SJSA1 (cell line): ENCODE results near the gene NRXN3. TPM values are rescaled to one million over a fixed set of nuclear protein-coding genes. Genes with fewer than 3 reads are reported as not detected.

Experiments
- DNase-seq, 2 experiments: peaks; one replicate each; pipeline ENCODE4 v3.0.0-alpha.2; 2015 to 2020; ENCODE audit warnings: low spot score in 2 of 2, low read depth in 1 of 2
- H3K27ac ChIP-seq: fragments of 250-450 bp; sonication (Bioruptor Pico); 2 replicates; pipeline ENCODE4 v1.5.1; 2020; ENCODE audit warnings: mild to moderate bottlenecking, moderate library complexity
- H3K27me3 ChIP-seq: fragments of 250-450 bp; sonication (Bioruptor Pico); replicated peaks from 2 replicates; pipeline ENCODE4 v1.5.1; 2020; ENCODE audit warnings: mild to moderate bottlenecking, moderate library complexity
- H3K36me3 ChIP-seq: fragments of 250-450 bp; sonication (Bioruptor Pico); 2 replicates; pipeline ENCODE4 v1.5.1; 2020; ENCODE audit warnings: mild to moderate bottlenecking
- H3K4me1 ChIP-seq: fragments of 250-450 bp; sonication (Bioruptor Pico); replicated peaks from 2 replicates; pipeline ENCODE4 v1.6.1; 2021; ENCODE audit warnings: mild to moderate bottlenecking
- H3K4me3 ChIP-seq: fragments of 250-450 bp; sonication (Bioruptor Pico); 2 replicates; pipeline ENCODE4 v1.5.1; 2020; ENCODE audit warnings: mild to moderate bottlenecking
- H3K9me3 ChIP-seq: fragments of 250-450 bp; sonication (Bioruptor Pico); replicated peaks from 2 replicates; pipeline ENCODE4 v1.5.1; 2020; ENCODE audit warnings: mild to moderate bottlenecking
- total RNA-seq: library from RNA; depleted of rRNA; stranded (reverse); fragments of >200 nt; shearing (Covaris generic); gene quantifications from 2 replicates; pipeline ENCODE4 v1.2.3, GENCODE V29; 2014

NRXN3 gene
- total RNA-seq, 1 experiment from 2014 or later = 1.0 TPM

GRCh38 chr14:79641371-79641770 is 1471.2 kb downstream of the NRXN3 start:
- Histone ChIP-seq H3K27me3 (no peaks in the 10 kb centered on the region), H3K4me3 (no peak overlapping the region), H3K36me3 (no peaks in the 10 kb centered on the region), H3K27ac (no peak overlapping the region), H3K9me3 (no peaks in the 10 kb centered on the region), H3K4me1 (no peaks in the 10 kb centered on the region)
- no peak for DNase-seq

DNA sequence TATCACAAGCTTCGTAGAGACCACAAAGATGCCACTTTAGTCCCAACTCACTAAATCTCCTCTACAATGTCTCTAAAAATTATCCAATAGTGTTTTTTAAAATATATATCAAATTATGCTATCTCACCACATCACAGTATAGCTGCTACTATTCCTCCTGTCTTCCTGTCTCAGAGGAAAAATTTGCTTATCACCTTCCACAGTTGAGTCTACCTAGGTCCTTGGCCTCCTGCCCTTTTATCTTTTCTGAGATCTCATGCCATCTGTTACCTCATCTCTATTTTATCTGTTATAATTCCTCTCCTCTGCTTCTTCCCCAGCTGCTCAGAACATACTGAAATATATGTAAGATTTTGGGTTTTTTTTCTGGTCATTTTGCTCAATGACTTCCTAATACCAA is 1473.0 kb downstream of the NRXN3 start:
- no peak overlapping the region for H3K27ac ChIP-seq
- H3K4me1 ChIP-seq = no peaks in the 10 kb centered on the region
- DNase-seq = no peak
- no peak overlapping the region for H3K4me3 ChIP-seq
- no peaks in the 10 kb centered on the region for H3K27me3 ChIP-seq
- no peaks in the 10 kb centered on the region for H3K36me3 ChIP-seq
- no peaks in the 10 kb centered on the region for H3K9me3 ChIP-seq

DNA sequence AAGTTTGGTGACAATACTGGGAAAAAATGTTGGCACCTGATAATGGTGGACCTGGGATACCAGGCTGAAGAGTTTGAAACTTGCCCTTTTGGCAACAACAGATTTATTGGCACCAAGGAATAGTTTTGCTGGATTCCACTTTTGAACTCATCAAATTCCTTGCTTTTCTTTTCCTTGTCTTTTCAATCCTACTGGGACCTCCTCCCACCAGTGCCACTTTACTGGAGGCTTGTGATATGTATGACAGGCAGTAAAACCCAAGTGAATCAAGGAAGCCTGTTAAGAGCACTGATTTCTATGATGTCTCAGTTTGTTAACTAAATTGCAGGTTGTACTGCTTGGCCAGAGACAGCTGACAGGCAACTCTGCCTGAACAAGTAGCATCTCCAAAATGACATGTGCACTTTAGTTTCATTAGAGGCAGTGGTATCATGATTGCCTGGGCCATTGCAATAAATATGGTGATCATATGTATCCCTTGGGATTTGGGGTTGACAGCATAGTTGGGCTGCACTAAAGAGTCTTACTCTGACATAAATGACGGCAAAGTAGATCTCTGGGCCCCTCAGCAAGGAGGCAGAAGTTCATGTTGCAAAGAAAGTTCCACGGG is 1475.7 kb downstream of the NRXN3 start:
- Histone ChIP-seq H3K4me1 (no peaks in the 10 kb centered on the region), H3K36me3 (no peaks in the 10 kb centered on the region), H3K27ac (no peak overlapping the region), H3K4me3 (no peak overlapping the region), H3K27me3 (no peaks in the 10 kb centered on the region), H3K9me3 (no peaks in the 10 kb centered on the region)
- no peak for DNase-seq

DNA sequence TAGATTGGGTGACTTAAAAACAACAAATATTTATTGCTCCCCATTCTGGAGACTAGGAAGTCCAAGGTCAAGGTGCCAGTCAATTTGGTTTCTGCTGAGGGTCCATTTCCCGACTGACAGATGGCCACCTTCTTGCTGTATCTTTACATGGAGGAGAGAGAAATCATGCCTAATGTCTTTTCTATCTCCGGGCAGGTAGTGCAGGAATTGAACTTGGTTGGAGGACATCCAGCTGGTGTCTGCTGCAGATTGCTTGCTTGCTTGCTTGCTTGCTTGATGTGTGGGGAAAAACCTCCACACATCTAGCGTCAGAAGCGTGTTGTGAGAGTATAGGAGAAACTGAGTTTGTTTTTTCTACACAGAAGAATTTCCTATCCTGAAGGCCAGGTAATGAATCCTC is 1479.7 kb downstream of the NRXN3 start:
- Histone ChIP-seq H3K27ac (no peak overlapping the region), H3K27me3 (no peaks in the 10 kb centered on the region), H3K9me3 (no peaks in the 10 kb centered on the region), H3K36me3 (no peaks in the 10 kb centered on the region), H3K4me1 (no peaks in the 10 kb centered on the region), H3K4me3 (no peak overlapping the region)
- DNase-seq = no peak

DNA sequence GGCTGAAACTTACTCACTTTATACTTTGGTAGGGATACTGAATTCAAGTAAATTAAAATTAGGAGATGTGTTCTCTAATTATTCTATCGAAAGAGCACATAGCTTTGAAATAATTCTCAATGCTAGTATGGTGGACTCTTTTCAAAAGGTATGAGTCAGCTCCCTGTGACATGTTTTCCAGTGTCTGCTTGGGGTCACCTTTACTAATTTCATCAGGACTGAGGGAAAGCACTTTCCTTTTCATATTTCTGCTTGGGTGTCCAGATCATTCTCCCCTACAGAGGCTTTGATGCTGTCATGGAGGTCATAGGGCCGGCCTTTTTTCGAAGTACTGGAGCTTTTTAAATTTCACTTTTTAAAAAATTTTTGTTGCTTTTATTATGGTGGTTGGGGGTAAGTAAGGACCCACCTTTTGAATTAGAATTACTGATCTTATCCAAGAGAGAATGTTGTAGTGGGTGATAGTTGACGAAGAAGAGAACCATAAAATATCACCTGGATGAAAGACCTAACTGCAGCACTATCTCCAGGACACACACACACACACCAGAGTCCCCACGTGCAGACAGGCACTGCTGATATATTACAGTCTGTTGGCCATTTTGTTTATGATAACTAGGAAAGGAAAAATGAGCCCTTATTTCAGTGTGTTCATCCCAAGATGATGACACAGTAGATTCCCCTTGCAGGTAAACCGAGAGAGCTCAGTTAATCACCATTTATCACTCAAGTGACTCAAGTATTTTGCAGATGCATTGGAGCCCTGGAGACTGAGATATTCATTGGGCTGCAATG is 1482.5 kb downstream of the NRXN3 start:
- Histone ChIP-seq H3K27ac (no peak overlapping the region), H3K9me3 (no peaks in the 10 kb centered on the region), H3K27me3 (no peaks in the 10 kb centered on the region), H3K36me3 (no peaks in the 10 kb centered on the region), H3K4me1 (no peaks in the 10 kb centered on the region), H3K4me3 (no peak overlapping the region)
- DNase-seq = no peak

DNA sequence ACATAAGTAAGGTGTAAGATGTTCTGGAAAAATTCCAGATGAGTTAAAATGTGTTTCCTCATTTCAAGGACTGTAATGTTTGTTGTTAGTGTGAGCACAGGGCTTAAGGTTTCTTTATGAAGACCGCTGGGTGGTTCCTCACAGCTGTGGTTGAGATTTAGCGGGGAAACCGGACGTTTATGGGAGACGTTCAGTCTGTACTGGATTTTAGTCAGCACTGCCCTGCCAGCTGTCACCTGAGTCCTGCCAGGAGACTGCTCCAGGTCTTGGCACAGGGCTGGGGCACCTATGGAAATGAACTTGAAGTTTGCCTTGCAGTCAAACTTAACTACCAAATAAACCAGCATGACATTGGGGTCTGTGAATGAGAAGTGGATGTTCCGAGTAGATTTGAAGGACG is 1485.9 kb downstream of the NRXN3 start:
- Histone ChIP-seq H3K9me3 (no peaks in the 10 kb centered on the region), H3K36me3 (no peaks in the 10 kb centered on the region), H3K27me3 (no peaks in the 10 kb centered on the region), H3K4me3 (no peak overlapping the region), H3K27ac (no peak overlapping the region), H3K4me1 (no peaks in the 10 kb centered on the region)
- no peak for DNase-seq

DNA sequence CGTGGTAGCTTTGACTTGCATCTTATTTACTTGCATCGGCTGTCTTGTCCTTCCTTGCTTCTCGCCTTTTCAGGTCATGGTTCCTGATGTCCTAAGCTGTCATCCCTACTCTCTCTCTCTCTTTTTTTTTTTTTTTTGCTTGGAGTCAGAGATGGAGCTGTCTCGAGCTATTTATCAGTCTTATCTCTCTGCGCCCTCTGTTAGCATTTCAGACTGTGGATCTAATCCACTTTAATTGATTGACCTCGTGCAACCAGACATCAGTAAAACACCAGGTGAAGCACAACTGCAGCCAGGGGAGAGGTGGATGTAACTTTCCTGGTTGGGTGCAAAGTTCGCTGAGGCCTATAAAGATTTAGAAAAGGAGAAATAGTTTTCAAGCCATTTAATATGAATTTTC is 1486.3 kb downstream of the NRXN3 start:
- Histone ChIP-seq H3K9me3 (no peaks in the 10 kb centered on the region), H3K4me1 (no peaks in the 10 kb centered on the region), H3K27ac (no peak overlapping the region), H3K4me3 (no peak overlapping the region), H3K27me3 (no peaks in the 10 kb centered on the region), H3K36me3 (no peaks in the 10 kb centered on the region)
- no peak for DNase-seq

DNA sequence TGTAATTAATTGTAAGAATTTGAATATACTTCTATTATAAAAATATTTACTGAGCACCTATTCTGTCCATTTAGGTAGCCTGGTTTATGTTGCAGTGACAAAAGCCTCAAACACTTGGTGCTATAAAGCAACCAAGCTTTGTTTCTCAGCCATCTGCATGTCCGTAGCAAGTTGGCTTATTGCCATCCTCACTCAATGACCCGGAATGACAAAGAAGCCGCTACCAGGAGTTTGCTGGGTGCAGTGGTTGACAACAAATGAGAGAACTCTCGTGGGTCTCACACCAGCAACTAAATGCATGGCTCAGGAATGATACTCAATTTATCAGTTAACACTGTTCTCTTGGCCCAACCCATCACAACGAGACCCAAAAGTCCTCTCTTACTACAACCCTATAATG is 1488.0 kb downstream of the NRXN3 start:
- H3K36me3 ChIP-seq = no peaks in the 10 kb centered on the region
- no peaks in the 10 kb centered on the region for H3K27me3 ChIP-seq
- H3K9me3 ChIP-seq = no peaks in the 10 kb centered on the region
- H3K4me1 ChIP-seq = no peaks in the 10 kb centered on the region
- no peak overlapping the region for H3K27ac ChIP-seq
- DNase-seq = no peak
- H3K4me3 ChIP-seq = no peak overlapping the region

- H3K27me3 ChIP-seq = no peaks in the 10 kb centered on the region
- H3K27ac ChIP-seq = no peak overlapping the region
- DNase-seq = no peak
- no peaks in the 10 kb centered on the region for H3K4me1 ChIP-seq
- H3K36me3 ChIP-seq = no peaks in the 10 kb centered on the region
- H3K4me3 ChIP-seq = no peak overlapping the region
- no peaks in the 10 kb centered on the region for H3K9me3 ChIP-seq
These were observed 1488.6 kb downstream of the NRXN3 start for GRCh38 chr14:79658769-79659168.

DNA sequence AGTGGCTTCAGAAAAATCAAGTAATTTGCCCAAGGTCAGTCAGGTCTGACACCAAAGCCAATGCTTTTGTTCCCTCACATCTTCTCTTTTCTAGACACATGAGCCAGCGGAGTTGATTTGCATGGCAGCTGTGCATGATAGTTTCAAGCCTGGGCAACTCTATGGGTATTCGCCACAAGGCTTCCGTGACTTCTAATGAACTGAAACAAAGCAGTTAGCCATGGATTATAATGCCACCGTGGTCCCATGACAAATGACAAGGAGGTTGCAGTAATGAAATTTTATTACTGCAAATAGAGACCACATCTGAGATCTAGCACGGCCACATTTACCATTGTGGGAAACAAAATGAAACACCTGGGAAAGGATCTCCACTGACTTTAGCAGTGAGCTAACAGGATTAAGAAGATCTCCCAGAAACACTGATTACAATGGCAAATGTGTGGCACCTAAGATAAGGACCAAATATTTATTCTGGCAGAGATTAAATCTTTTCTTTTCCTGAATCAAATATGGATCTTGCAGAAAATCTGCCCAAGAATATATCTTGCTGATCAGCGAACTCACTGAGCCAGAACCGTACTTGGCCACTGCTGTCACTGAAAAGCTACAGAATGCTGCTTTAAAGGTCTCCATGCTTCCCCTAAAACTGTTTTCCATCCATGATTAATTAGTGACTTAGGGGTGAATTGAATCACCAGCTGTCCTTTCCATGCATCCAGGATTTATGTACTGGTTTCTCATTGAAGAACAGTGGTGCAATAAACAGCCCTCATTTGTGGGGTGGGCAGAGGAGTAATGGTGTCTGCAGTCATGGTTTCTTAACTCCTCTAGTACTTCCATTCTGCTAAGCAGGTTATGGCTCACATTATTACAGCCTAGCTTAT is 1490.1 kb downstream of the NRXN3 start:
- H3K27me3 ChIP-seq = no peaks in the 10 kb centered on the region
- DNase-seq = no peak
- no peak overlapping the region for H3K4me3 ChIP-seq
- no peaks in the 10 kb centered on the region for H3K36me3 ChIP-seq
- no peaks in the 10 kb centered on the region for H3K4me1 ChIP-seq
- H3K9me3 ChIP-seq = no peaks in the 10 kb centered on the region
- no peak overlapping the region for H3K27ac ChIP-seq

GRCh38 chr14:79661752-79662151 is 1491.6 kb downstream of the NRXN3 start:
- Histone ChIP-seq H3K9me3 (no peaks in the 10 kb centered on the region), H3K4me1 (no peaks in the 10 kb centered on the region), H3K27me3 (no peaks in the 10 kb centered on the region), H3K27ac (no peak overlapping the region), H3K4me3 (no peak overlapping the region), H3K36me3 (no peaks in the 10 kb centered on the region)
- DNase-seq = no peak

- Histone ChIP-seq H3K27ac (no peak overlapping the region), H3K27me3 (no peaks in the 10 kb centered on the region), H3K36me3 (no peaks in the 10 kb centered on the region), H3K4me3 (no peak overlapping the region), H3K9me3 (no peaks in the 10 kb centered on the region), H3K4me1 (no peaks in the 10 kb centered on the region)
- no peak for DNase-seq
These were observed 1493.3 kb downstream of the NRXN3 start for GRCh38 chr14:79663453-79663852.

DNA sequence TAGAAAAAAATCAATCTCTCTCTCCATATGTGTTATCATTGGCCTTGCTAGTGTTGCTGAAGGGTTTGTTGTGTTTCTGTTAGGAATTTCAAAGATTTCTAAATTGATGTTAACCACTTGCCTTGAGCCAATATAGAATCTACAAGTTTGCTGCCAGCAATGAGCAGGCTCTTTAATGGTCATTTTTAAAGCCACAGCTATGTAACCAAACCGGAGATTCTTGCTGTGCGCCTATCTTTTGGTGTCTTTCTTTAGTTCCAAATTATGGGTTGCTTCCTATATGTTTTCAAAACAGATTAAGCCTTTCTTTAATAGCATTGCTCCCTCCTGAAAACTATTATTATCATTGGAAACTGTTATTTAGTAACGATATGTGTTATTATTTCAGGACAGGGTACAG is 1495.4 kb downstream of the NRXN3 start:
- H3K36me3 ChIP-seq = no peaks in the 10 kb centered on the region
- H3K4me1 ChIP-seq = no peaks in the 10 kb centered on the region
- DNase-seq = no peak
- H3K9me3 ChIP-seq = no peaks in the 10 kb centered on the region
- no peak overlapping the region for H3K4me3 ChIP-seq
- H3K27me3 ChIP-seq = no peaks in the 10 kb centered on the region
- no peak overlapping the region for H3K27ac ChIP-seq

GRCh38 chr14:79668951-79669350 is 1498.8 kb downstream of the NRXN3 start:
- DNase-seq = no peak
- Histone ChIP-seq H3K9me3 (no peaks in the 10 kb centered on the region), H3K4me3 (no peak overlapping the region), H3K4me1 (no peaks in the 10 kb centered on the region), H3K27me3 (no peaks in the 10 kb centered on the region), H3K27ac (no peak overlapping the region), H3K36me3 (no peaks in the 10 kb centered on the region)
